ENCODE data around the gene CLDN14.
"Not testable (repeated sequence)": the region's sequence is repeated elsewhere in the genome, so short reads cannot be mapped to it uniquely, and the experiment has no call there.

Gene CLDN14

GRCh38 chr21:36501589-36501892, 21.6 kb upstream of the CLDN14 start:
- DNase-seq (ENCODE audit: low spot score) = no peak

GRCh38 chr21:36499578-36500471, 19.9 kb upstream of the CLDN14 start:
- no peak for DNase-seq (ENCODE audit: low spot score)

- DNase-seq (ENCODE audit: low spot score) = no peak
Measured at GRCh38 chr21:36494557-36494956, 14.6 kb upstream of the CLDN14 start.

GRCh38 chr21:36491209-36491910, 11.4 kb upstream of the CLDN14 start:
- no peak for DNase-seq (ENCODE audit: low spot score)

GRCh38 chr21:36489776-36490165, 9.8 kb upstream of the CLDN14 start:
- no peak for DNase-seq (ENCODE audit: low spot score)

- DNase-seq (ENCODE audit: low spot score) = no peak
Measured at GRCh38 chr21:36489103-36489775, 9.3 kb upstream of the CLDN14 start.

GRCh38 chr21:36487641-36488307, 7.9 kb upstream of the CLDN14 start:
- DNase-seq (ENCODE audit: low spot score) = no peak

GRCh38 chr21:36486246-36486645, 6.3 kb upstream of the CLDN14 start:
- DNase-seq (ENCODE audit: low spot score) = no peak

GRCh38 chr21:36485476-36485875, 5.6 kb upstream of the CLDN14 start:
- DNase-seq (ENCODE audit: low spot score) = no peak

GRCh38 chr21:36483095-36483494, 3.2 kb upstream of the CLDN14 start:
- DNase-seq (ENCODE audit: low spot score) = no peak

- no peak for DNase-seq (ENCODE audit: low spot score)
Measured at GRCh38 chr21:36482673-36483072, 2.8 kb upstream of the CLDN14 start.

GRCh38 chr21:36482181-36482580, 2.3 kb upstream of the CLDN14 start:
- DNase-seq (ENCODE audit: low spot score) = no peak

GRCh38 chr21:36481639-36482038, 1.7 kb upstream of the CLDN14 start:
- DNase-seq (ENCODE audit: low spot score) = no peak

- DNase-seq (ENCODE audit: low spot score) = no peak
Measured at GRCh38 chr21:36480618-36481017, 696 bp upstream of the CLDN14 start.

GRCh38 chr21:36478941-36479340, 981 bp downstream of the CLDN14 start:
- no peak for DNase-seq (ENCODE audit: low spot score)

GRCh38 chr21:36478207-36478701, 1.7 kb downstream of the CLDN14 start:
- no peak for DNase-seq (ENCODE audit: low spot score)

- DNase-seq (ENCODE audit: low spot score) = no peak
Measured at GRCh38 chr21:36477559-36477958, 2.4 kb downstream of the CLDN14 start.

GRCh38 chr21:36477001-36477400, 2.9 kb downstream of the CLDN14 start:
- no peak for DNase-seq (ENCODE audit: low spot score)

GRCh38 chr21:36476541-36476940, 3.4 kb downstream of the CLDN14 start:
- not testable (repeated sequence) for DNase-seq (ENCODE audit: low spot score)

- DNase-seq (ENCODE audit: low spot score) = no peak
Measured at GRCh38 chr21:36474591-36474990, 5.3 kb downstream of the CLDN14 start.

- no peak for DNase-seq (ENCODE audit: low spot score)
Measured at GRCh38 chr21:36473203-36473602, 6.7 kb downstream of the CLDN14 start.

- no peak for DNase-seq (ENCODE audit: low spot score)
Measured at GRCh38 chr21:36472377-36472776, 7.5 kb downstream of the CLDN14 start.
